Measurements from ENCODE around the gene TTC7B.
A peak's percentile ranks its signal among the peaks of the same experiment; 100 is the strongest.

TTC7B gene

DNA sequence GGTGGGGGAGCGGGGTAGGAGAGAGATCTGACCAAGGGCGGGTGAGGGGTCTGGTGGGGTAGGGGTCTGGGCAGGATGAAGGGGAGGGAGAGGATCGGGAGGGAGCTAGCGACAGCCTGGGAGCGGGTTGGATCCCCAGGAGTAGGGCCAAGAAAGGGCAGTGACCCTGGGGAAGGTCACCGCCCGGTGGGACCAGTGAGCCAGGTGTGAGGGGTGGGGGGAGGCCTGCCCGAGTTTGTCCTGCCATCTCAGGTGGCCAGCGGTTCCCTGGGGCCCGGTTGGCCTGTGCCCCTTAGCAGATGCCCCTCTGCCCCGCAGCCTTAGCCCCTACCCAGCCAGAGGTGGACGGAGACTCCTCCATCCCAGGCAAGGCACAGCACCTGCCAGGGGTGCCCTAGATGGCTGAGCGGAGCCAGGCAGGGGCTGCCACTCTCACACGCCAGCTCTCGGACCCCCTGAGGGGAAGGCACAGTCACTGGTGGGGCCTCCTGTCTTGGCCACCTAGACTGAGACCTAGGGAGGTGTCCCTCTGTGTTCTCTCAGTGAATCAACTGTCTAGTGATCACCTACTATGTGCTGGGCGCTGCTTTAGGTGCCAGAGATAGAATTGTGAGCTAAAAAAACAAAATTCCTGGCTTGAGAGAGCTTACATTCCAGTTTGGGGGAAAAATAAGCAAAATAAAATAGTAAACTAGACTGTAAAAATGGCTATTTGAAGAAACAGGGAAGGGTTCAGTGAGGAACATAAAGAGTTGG is 629 bp upstream of the TTC7B start:
- TF ChIP-seq, protein P1, sequence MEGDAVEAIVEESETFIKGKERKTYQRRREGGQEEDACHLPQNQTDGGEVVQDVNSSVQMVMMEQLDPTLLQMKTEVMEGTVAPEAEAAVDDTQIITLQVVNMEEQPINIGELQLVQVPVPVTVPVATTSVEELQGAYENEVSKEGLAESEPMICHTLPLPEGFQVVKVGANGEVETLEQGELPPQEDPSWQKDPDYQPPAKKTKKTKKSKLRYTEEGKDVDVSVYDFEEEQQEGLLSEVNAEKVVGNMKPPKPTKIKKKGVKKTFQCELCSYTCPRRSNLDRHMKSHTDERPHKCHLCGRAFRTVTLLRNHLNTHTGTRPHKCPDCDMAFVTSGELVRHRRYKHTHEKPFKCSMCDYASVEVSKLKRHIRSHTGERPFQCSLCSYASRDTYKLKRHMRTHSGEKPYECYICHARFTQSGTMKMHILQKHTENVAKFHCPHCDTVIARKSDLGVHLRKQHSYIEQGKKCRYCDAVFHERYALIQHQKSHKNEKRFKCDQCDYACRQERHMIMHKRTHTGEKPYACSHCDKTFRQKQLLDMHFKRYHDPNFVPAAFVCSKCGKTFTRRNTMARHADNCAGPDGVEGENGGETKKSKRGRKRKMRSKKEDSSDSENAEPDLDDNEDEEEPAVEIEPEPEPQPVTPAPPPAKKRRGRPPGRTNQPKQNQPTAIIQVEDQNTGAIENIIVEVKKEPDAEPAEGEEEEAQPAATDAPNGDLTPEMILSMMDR (IDR thresholded peaks at IDR 0.05; ENCODE audit: low read depth, low read length), result no peak
- peak overlapping the region; percentile 10; the same call in 1 of the 2 replicates for H3K4me3 ChIP-seq (ENCODE audit: low read depth, low read length)

DNA sequence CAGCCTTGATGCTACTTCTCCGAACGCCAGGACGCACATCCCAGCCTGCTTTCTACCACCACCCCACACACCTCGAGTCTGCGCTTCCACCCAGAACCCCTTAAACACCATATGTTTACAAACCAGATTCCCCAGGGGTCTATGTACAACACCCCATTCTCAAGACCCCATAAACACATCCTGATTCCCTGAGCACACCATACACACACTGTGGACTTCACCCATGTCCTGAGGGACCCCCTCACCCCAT is 733 bp downstream of the TTC7B start:
- TF ChIP-seq, protein P1 (IDR thresholded peaks at IDR 0.05; ENCODE audit: low read depth, low read length), result no peak
- peak overlapping the region; percentile 82 for H3K4me3 ChIP-seq (ENCODE audit: low read depth, low read length)

DNA sequence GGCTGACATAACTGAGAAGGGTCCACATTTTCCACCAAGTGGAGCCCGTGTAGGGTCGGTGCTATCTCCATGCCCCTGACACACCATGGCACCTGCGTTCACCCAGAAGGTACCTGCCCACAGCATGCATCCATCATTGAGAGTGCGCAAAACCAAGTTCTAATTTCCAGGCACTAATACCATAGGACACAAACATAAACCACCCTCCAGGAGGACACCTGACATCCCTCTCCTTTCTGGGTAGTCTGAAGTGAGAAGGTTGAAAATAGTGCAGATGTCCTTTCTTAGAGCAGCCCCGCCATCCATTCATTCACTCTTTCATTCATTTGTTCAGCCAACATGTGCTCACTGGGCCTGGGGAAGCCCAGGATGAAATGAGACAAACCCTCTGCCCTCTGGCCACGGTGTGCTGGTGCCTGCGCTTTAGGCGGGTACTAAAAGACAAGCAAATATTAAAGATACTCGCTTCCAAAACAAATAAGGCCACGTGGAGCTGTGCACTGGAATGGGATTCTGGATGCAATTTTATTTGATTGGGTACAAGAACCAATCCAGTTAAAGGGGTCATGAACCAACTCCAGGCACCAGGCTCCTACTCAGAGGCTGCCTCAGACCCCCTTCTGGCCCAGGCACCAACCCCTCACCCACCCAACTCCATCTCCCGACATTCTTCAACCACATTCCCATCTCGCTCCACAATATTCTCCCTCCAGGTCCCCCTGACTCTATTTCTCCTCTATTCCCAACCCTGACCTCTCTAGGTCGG is 1.2 kb downstream of the TTC7B start:
- peak overlapping the region; percentile 82 for H3K4me3 ChIP-seq (ENCODE audit: low read depth, low read length)
- TF ChIP-seq, protein P1 (IDR thresholded peaks at IDR 0.05; ENCODE audit: low read depth, low read length), result no peak

DNA sequence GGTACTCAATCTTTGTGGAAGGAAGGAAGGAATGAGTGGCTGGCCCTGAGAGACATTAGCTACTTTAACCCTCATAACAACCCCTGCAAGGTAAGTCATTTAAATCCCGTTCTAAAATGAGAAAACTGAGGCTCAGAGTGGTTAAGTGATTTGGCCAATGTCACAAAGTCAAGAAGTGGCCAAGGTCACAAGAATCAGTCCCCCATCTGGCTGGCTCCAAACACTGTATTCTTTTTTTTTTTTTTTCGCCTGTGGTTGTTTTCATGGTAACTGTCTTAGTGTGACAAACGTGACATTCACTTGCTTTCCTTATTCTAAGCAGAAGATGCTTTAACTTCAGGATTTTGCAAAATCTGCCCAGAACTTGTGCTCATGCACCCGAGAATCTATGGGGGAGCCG is 2.8 kb downstream of the TTC7B start:
- TF ChIP-seq, protein P1 (IDR thresholded peaks at IDR 0.05; ENCODE audit: low read depth, low read length), result no peak
- H3K4me3 ChIP-seq (ENCODE audit: low read depth, low read length), result no peak overlapping the region

DNA sequence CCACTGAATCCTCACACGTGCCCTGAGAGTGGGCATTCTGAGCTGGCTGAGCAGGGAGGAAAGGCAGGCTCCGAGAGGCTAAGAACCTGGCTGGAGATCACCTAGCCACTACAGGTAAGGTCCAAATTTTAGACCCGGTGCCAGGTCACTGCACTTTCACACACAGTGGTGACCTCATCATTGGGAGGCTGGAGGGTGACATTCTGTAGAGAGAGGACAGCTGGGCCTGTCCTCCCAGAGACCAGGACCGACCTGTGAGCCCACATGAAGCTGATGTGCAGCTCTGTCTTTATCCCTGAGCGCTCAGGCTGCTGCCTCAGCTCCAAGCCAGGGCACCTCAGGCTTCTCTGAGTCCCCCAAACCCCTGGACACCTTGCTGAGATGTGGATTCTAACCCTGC is 4.1 kb downstream of the TTC7B start:
- TF ChIP-seq, protein P1 (IDR thresholded peaks at IDR 0.05; ENCODE audit: low read depth, low read length), result no peak

DNA sequence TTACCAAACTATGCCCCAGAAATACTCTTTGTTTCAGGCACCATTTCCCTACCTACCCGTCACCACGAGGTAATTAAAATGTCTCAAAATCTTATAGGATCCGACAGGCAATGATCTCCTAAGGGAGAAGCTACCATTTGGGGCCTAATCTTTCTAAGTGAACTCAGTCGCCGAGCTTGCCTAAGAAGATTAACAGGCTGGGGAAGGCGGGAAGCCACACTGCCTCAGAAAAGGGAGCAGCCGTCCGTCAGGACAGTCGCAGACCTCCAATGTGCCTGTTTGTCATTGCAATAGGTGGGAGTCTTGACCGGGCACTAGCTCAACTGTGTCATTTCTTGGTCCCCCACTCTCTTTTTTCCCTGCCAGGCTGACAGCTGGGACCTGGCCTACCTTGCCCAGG is 4.6 kb downstream of the TTC7B start:
- no peak overlapping the region for H3K4me3 ChIP-seq (ENCODE audit: low read depth, low read length)
- TF ChIP-seq, protein P1 (IDR thresholded peaks at IDR 0.05; ENCODE audit: low read depth, low read length), result no peak

More for the DNA sequence above, 4.1 kb downstream of the TTC7B start:
- H3K4me3 ChIP-seq (ENCODE audit: low read depth, low read length), result no peak overlapping the region

DNA sequence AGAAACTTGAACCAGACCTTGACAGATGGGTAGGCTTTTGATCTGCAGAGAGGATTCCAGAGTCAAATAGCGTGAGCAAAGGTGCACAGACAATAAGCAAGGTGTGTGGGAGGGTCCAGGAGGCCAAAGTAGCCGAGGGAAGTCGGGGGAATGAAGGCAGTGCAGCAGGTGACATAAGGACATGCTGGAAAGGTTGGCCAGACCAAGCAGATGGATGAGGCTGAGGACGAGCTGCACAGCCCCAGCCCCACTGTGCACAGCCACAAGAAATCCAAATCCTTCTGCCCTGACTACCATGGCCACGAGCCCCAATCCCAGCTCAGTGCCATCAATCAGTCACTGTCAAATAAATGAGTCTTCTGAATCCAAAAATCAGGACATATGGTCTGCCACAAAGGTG is 5.4 kb downstream of the TTC7B start:
- TF ChIP-seq, protein P1 (IDR thresholded peaks at IDR 0.05; ENCODE audit: low read depth, low read length), result no peak

More for the DNA sequence above, 5.4 kb downstream of the TTC7B start:
- no peak overlapping the region for H3K4me3 ChIP-seq (ENCODE audit: low read depth, low read length)

All from WI38 (cell line).